ENCODE measurements around the gene TAF10.
A peak's percentile ranks its signal among the peaks of the same experiment; 100 is the strongest.

TAF10 gene

DNA sequence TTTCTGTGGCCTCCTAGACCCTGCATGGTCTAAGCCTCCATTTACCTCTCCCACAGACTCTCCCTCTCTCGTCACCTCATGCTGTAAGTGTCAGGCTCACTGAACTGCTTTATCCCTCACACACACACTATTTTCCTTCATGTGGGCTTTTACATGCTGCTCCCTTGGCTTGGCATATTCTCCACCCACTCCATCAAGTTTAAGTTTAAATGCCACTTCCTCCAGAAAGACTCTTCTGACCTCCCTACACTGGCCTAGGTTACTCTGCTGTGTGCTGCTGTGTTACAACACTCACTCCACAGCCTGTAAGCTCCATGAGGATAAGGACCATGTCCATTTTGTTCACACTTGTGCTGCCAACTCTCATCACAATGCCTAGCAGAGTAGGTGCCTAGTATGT is 41.1 kb upstream of the TAF10 start:
- H3K27ac ChIP-seq = peak overlapping the region in 1 of 2 donors; percentile 11
- intact Hi-C loops (cut with DNase I; ENCODE audit: low total_unique reads) = no loop called here
- peaks cover 0 to 39% (median 9%) of the 10 kb centered on the region in 4 donors for H3K4me1 ChIP-seq

DNA sequence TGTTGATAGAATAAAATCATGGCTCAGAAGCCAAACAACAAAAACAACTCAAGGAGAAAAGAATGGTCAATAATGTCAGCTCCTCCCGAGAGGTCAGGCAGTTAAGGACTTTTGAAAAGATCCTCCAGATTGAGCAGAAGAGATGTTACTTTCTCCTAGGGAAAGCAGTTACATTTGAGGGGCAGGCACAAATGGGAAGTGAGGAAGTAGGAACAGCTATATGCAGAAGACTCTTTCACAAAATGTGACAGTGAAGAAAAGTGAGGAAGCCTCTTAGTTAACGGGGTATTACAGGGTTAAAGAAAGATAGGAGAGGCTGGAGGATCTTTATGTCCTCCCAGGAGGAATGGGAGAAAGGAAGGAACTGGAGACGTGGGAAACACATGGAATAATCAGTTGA is 40.2 kb upstream of the TAF10 start:
- DNase-seq = no peak
- TF ChIP-seq CTCF (IDR thresholded peaks at IDR 0.05) = no peak
- Histone ChIP-seq H3K4me1 (peaks cover 0 to 39% (median 13%) of the 10 kb centered on the region in 4 donors), H3K36me3 (no peaks in the 10 kb centered on the region), H3K27ac (no peak overlapping the region), H3K9me3 (no peaks in the 10 kb centered on the region), H3K4me3 (no peak overlapping the region), H3K27me3 (no peaks in the 10 kb centered on the region)
- intact Hi-C loops (cut with DNase I; ENCODE audit: low total_unique reads) = no loop called here

More for the DNA sequence above, 41.1 kb upstream of the TAF10 start:
- TF ChIP-seq CTCF (IDR thresholded peaks at IDR 0.05) = no peak
- Histone ChIP-seq H3K9me3 (no peaks in the 10 kb centered on the region), H3K36me3 (no peaks in the 10 kb centered on the region), H3K4me3 (no peak overlapping the region), H3K27me3 (no peaks in the 10 kb centered on the region)
- no peak for DNase-seq

GRCh38 chr11:6650980-6651379 is 39.0 kb upstream of the TAF10 start:
- DNase-seq = no peak
- Histone ChIP-seq H3K9me3 (no peaks in the 10 kb centered on the region), H3K27me3 (no peaks in the 10 kb centered on the region), H3K4me1 (peaks cover 0 to 39% (median 25%) of the 10 kb centered on the region in 4 donors), H3K36me3 (no peaks in the 10 kb centered on the region), H3K4me3 (no peak overlapping the region), H3K27ac (no peak overlapping the region)
- no peak for TF ChIP-seq CTCF (IDR thresholded peaks at IDR 0.05)
- intact Hi-C loops (cut with DNase I; ENCODE audit: low total_unique reads) = no loop called here

GRCh38 chr11:6650104-6650503 is 38.1 kb upstream of the TAF10 start:
- peaks cover 0 to 46% (median 30%) of the 10 kb centered on the region in 4 donors for H3K4me1 ChIP-seq
- H3K27me3 ChIP-seq = no peaks in the 10 kb centered on the region
- TF ChIP-seq CTCF (IDR thresholded peaks at IDR 0.05) = no peak
- intact Hi-C loops (cut with DNase I; ENCODE audit: low total_unique reads) = no loop called here
- no peak for DNase-seq
- no peak overlapping the region for H3K4me3 ChIP-seq
- no peak overlapping the region for H3K27ac ChIP-seq
- no peaks in the 10 kb centered on the region for H3K36me3 ChIP-seq
- no peaks in the 10 kb centered on the region for H3K9me3 ChIP-seq

GRCh38 chr11:6648501-6648900 is 36.5 kb upstream of the TAF10 start:
- no peak for TF ChIP-seq CTCF (IDR thresholded peaks at IDR 0.05)
- no peaks in the 10 kb centered on the region for H3K36me3 ChIP-seq
- intact Hi-C loops (cut with DNase I; ENCODE audit: low total_unique reads) = no loop called here
- H3K27ac ChIP-seq = peak overlapping the region in 1 of 2 donors; percentile 68
- H3K4me1 ChIP-seq = peaks cover 0 to 35% (median 21%) of the 10 kb centered on the region in 4 donors
- no peaks in the 10 kb centered on the region for H3K27me3 ChIP-seq
- no peaks in the 10 kb centered on the region for H3K9me3 ChIP-seq
- no peak for DNase-seq
- no peak overlapping the region for H3K4me3 ChIP-seq

DNA sequence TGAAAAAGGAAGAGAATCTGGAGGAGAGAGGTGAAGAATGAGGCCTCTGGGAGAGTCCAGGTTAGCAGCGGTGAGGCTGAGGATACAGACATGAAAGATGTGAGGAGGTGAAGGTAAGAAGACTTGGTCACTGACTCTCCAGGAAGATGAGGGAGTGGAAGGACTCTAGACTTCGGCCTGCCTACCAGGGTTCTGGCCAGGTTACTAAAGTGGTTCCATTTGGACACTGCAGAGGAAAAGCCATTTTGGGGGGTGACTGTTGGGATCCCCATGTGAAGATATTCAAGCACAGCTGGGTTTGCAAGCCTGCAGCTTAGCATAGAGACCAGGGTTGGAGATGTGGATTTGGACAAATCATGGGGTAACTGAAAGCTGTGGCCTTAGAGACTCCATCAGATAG is 35.8 kb upstream of the TAF10 start:
- intact Hi-C loops (cut with DNase I; ENCODE audit: low total_unique reads) = no loop called here
- H3K36me3 ChIP-seq = no peaks in the 10 kb centered on the region
- TF ChIP-seq CTCF (IDR thresholded peaks at IDR 0.05) = no peak
- no peak for DNase-seq
- no peak overlapping the region for H3K4me3 ChIP-seq
- no peaks in the 10 kb centered on the region for H3K27me3 ChIP-seq
- H3K4me1 ChIP-seq = peaks cover 0 to 35% (median 21%) of the 10 kb centered on the region in 4 donors
- no peaks in the 10 kb centered on the region for H3K9me3 ChIP-seq
- peak overlapping the region; percentile 59 to 68 for H3K27ac ChIP-seq

Data from tibial artery (tissue), 4 donors.